ENCODE measurements around the gene PAPPA2. TPM values are rescaled to one million over a fixed set of nuclear protein-coding genes. Genes with fewer than 3 reads are reported as not detected.

The PAPPA2 gene
- total and polyA plus RNA-seq, 9 of the 15 experiments (the other 6 are each of a cell fraction or from before 2014, with no cell fraction given), result 0.01 to 0.15 (median 0.05) TPM; not detected in 2

GRCh38 chr1:176485083-176485482, 22.1 kb downstream of the PAPPA2 start (continued):
- no peak for TF ChIP-seq ZBTB8A (IDR thresholded peaks at IDR 0.05; ENCODE audit: partially characterized antibody)
- no peak for TF ChIP-seq RBBP5 (IDR thresholded peaks at IDR 0.05; ENCODE audit: borderline replicate concordance, insufficient read depth, low read length, poor library complexity, severe bottlenecking)
- no peak for TF ChIP-seq IRF1 (CRISPR knock-in tag; IDR thresholded peaks at IDR 0.05; ENCODE audit: borderline replicate concordance)
- TF ChIP-seq MCM7 (IDR thresholded peaks at IDR 0.05), result no peak

- intact Hi-C loops (cut with micrococcal nuclease) (no loop called here), in situ Hi-C loops (cut with MboI) (no loop called here)
- H3K9me3 ChIP-seq (replicated peaks; ENCODE audit: control insufficient read depth, insufficient read depth, low read depth, low read length), result no peaks in the 10 kb centered on the region
- H3K27me3 ChIP-seq (ENCODE audit: control insufficient read depth in 2 of 2, insufficient read depth in 2 of 2, low read length in 2 of 2), result no peaks in the 10 kb centered on the region
- CTCF ChIA-PET (ENCODE audit: low intra/inter-chr PET ratio), result no interaction called here
- no peak overlapping the region for H3K27ac ChIP-seq (ENCODE audit: extremely low read depth, low read depth, low read length)
- no TSS peak for BruUV-seq (replicated peaks)
- no peak for DNase-seq (ENCODE audit: extremely low read depth in 1 of 4, low spot score in 3 of 4)
- no peak for FAIRE-seq
- no peak overlapping the region for H2AFZ ChIP-seq (ENCODE audit: low read depth, low read length)
- WGBS (ENCODE audit: insufficient coverage, low coverage, missing lambda C conversion rate), result under 1% methylated on average over 5 of the region's 5 CpGs
- no peaks in the 10 kb centered on the region for H3K79me2 ChIP-seq (ENCODE audit: control insufficient read depth, insufficient read depth, low read length)
- no peaks in the 10 kb centered on the region for H3K9me1 ChIP-seq (ENCODE audit: control insufficient read depth, insufficient read depth, low read length)
- POLR2A ChIA-PET, result interaction anchor here (1.1 kb wide), 1 partner anchor 11 kb away, joined by 4 read pairs; no protein-coding TSS in a partner anchor
- no peak overlapping the region for H3K4me2 ChIP-seq (ENCODE audit: insufficient read depth, low read length)
- H3K4me3 ChIP-seq, result no peak overlapping the region
- no peaks in the 10 kb centered on the region for H3K36me3 ChIP-seq (ENCODE audit: control insufficient read depth, insufficient read depth, low read length)
- no peak overlapping the region for H3K9ac ChIP-seq (ENCODE audit: insufficient read depth in 1 of 2, low read depth in 2 of 2, low read length in 2 of 2)
- no peaks in the 10 kb centered on the region for H3K4me1 ChIP-seq (replicated peaks in 1 of 2; ENCODE audit: control insufficient read depth in 2 of 2, insufficient read depth in 2 of 2, low read length in 2 of 2)
- no peak for ATAC-seq
- H4K20me1 ChIP-seq (replicated peaks; ENCODE audit: control insufficient read depth, insufficient read depth, low read length), result no peaks in the 10 kb centered on the region
- TF ChIP-seq RNF219 (CRISPR knock-in tag; IDR thresholded peaks at IDR 0.05), result no peak
- no peak for TF ChIP-seq PREB (CRISPR knock-in tag; IDR thresholded peaks at IDR 0.05)
- no peak for TF ChIP-seq TFE3 (CRISPR knock-in tag; IDR thresholded peaks at IDR 0.05)
- no peak for TF ChIP-seq CHD1 (IDR thresholded peaks at IDR 0.05; ENCODE audit: low read length)
- no peak for TF ChIP-seq ZFPM2 (CRISPR knock-in tag; IDR thresholded peaks at IDR 0.05)
- no peak for TF ChIP-seq ERF (CRISPR knock-in tag; IDR thresholded peaks at IDR 0.05)
- no peak for TF ChIP-seq PYGO2 (tag; IDR thresholded peaks at IDR 0.05)
- no peak for TF ChIP-seq KLF1 (tag; IDR thresholded peaks at IDR 0.05)
- no peak for TF ChIP-seq SMAD3 (CRISPR knock-in tag; conservative IDR thresholded peaks at IDR 0.05)
- no peak for TF ChIP-seq MBD2 (IDR thresholded peaks at IDR 0.05; ENCODE audit: borderline replicate concordance, low read depth)
- TF ChIP-seq ATF4 (CRISPR knock-in tag; IDR thresholded peaks at IDR 0.05), result no peak
Observed at GRCh38 chr1:176494436-176494835, 31.5 kb downstream of the PAPPA2 start.
